ENCODE data around the gene MLKL. TPM values are rescaled to one million over a fixed set of nuclear protein-coding genes. Genes with fewer than 3 reads are reported as not detected.

The MLKL gene
- total RNA-seq, 1 experiment from 2014 or later: not detected

DNA sequence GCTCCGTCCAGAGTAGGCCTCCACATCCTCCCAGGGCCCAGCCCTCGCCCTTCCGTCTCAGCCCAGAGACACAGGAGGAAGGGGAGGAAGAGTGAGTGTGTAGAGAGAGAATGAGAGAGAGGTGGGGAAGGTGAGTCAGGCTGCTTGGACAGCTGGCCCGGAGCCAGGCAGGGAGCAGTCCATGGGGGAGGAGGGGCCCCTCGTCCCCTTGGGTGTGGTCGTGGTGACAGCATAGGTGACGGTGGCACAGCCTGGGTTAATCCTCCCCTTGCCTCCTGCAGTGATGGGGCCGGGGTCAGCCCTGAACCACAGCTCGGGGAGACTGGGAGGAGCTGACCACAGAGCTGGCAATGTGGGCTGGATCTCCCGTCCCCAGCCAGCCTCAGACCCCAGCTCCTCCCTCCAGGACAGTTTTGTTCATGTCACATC is 37.5 kb upstream of the MLKL start:
- DNase-seq: no peak
- Histone ChIP-seq H3K4me3 (no peak overlapping the region), H3K27ac (no peak overlapping the region), H3K36me3 (no peaks in the 10 kb centered on the region), H3K27me3 (no peaks in the 10 kb centered on the region), H3K9me3 (replicated peaks) (no peaks in the 10 kb centered on the region), H3K4me1 (peaks cover 5% of the 10 kb centered on the region; the same call in 1 of the 2 replicates)

DNA sequence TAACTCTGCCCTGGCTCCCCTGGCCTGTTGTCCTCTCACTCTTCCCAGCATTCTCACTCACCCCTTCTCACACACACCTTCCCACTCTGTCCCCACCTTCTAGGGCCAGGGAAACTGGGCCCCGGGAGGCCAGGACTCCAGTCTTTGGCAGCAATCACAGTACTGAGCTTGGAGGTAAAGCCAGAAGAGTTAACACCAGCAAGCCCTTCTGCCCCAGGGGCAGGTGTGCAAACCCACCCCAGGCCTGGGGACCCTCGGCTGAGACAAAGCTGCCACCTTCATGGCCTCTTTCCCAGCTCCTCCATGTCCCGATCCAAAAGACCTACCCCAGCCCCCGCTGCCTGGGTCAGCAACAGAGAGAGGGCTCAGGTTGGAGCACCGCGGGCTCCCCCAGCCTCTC is 36.9 kb upstream of the MLKL start:
- H3K9me3 ChIP-seq (replicated peaks): no peaks in the 10 kb centered on the region
- peaks cover 5% of the 10 kb centered on the region; the same call in 1 of the 2 replicates for H3K4me1 ChIP-seq
- no peak overlapping the region for H3K27ac ChIP-seq
- no peak overlapping the region for H3K4me3 ChIP-seq
- DNase-seq: no peak
- H3K27me3 ChIP-seq: no peaks in the 10 kb centered on the region
- no peaks in the 10 kb centered on the region for H3K36me3 ChIP-seq

DNA sequence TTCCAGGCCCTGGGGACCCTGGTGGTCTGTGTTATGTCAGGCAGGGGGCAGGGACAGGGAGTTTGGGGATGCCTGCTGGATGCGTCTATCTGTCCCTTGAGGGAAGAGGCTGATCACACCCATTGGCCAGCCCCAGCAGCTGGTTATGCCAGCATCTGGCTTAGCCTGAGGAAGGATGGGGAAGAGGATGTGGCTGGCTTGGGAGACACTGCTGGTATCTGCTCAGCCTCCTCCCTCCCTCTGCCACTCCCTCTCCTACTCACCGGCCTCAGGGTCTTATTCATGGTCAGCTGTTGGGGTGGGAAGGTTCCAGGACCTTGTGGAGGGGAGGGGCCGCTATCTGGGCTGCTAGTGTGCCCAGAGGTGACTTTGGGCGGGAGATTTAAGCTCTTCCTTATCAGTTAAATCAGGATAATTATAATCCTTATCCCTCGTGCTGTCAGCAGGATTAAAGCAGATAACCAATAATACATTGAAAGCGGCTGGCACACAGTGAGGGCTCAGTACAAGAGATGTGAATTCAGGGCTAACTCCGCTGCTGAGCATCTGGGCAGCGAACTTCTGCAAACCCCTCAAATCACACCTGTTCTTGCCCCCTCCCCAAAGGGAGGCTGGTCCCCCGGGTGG is 36.0 kb upstream of the MLKL start:
- no peak overlapping the region for H3K27ac ChIP-seq
- H3K4me3 ChIP-seq: no peak overlapping the region
- H3K9me3 ChIP-seq (replicated peaks): no peaks in the 10 kb centered on the region
- peaks cover 5% of the 10 kb centered on the region; the same call in 1 of the 2 replicates for H3K4me1 ChIP-seq
- no peaks in the 10 kb centered on the region for H3K36me3 ChIP-seq
- DNase-seq: peak; percentile 15 to 18
- no peaks in the 10 kb centered on the region for H3K27me3 ChIP-seq

DNA sequence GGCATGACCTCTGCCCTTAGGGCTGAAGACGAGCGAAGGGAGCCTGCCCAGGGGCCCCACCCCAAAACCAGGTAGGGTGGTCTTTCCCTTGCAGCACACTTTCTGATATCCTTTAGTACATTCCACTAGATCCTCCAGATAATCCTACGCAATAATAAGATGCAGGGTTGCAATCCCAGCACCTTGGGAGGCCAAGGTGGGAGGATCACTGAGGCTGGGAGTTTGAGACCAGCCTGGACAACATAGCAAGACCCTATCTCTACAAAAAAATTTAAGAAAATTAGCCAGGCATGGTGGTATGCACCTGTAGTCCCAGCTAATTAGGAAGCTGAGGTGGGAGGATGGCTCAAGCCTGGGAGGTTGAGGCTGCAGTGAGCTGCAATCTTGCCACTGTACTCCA is 34.9 kb upstream of the MLKL start:
- Histone ChIP-seq H3K4me1 (peaks cover 5% of the 10 kb centered on the region; the same call in 1 of the 2 replicates), H3K27ac (no peak overlapping the region), H3K9me3 (replicated peaks) (no peaks in the 10 kb centered on the region), H3K4me3 (no peak overlapping the region), H3K36me3 (no peaks in the 10 kb centered on the region), H3K27me3 (no peaks in the 10 kb centered on the region)
- DNase-seq: no peak

DNA sequence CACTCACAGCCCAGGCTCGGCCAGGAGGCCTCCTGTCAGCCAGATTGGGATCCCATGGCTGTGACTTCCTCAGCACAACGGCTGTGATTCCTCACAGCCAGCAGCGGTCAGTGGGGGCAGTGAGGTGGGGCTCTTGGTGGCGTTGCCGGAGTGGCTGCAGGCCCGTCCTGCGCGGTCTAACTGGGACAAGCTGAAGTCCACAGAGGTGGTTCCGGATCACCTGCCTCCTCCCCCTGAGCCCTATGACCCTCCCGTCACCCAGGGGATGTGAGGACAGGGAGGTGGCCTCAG is 34.4 kb upstream of the MLKL start:
- no peaks in the 10 kb centered on the region for H3K9me3 ChIP-seq (replicated peaks)
- no peak overlapping the region for H3K4me3 ChIP-seq
- no peaks in the 10 kb centered on the region for H3K36me3 ChIP-seq
- H3K27ac ChIP-seq: no peak overlapping the region
- peaks cover 5% of the 10 kb centered on the region; the same call in 1 of the 2 replicates for H3K4me1 ChIP-seq
- no peak for DNase-seq
- no peaks in the 10 kb centered on the region for H3K27me3 ChIP-seq

DNA sequence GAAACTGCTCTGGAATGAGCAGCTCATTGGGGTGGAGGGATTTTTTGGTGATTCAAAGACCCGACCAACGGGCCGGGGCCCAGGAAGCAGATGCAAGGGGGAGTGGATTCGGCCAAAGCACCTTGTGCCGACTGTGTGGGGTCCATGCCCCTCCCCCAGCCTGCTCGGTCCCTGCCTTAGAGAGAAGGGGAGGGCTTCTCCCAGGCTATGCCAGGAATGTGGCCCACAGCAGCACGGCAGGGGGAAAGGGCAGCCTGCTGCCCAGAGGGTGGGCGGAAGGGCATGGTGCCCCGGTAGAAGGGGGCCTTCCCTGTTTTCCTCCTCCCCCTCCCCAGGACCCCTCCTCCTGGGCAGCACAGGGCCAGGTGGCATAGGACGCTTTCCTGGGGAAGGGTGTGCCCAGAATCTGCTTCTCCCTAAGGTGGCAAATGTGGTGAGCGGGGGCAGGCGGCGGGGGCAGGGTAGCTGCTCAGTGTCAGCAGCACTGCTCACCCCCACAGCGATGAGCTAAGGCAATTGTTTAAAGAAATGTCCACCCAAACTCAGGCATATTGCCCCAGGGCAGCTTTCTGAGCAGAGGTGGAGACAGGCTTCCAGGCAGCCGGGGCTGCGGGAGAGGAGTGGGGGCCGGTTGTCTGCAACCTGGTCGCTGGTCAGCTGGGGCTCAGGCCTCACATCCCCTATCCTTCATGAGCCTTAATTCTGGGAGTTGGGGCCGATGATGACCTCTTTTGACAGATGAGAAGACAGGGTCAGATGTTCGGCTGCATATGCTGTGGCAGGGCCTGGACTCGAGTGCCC is 33.9 kb upstream of the MLKL start:
- no peaks in the 10 kb centered on the region for H3K9me3 ChIP-seq (replicated peaks)
- no peak overlapping the region for H3K27ac ChIP-seq
- no peaks in the 10 kb centered on the region for H3K36me3 ChIP-seq
- H3K27me3 ChIP-seq: no peaks in the 10 kb centered on the region
- no peak for DNase-seq
- H3K4me3 ChIP-seq: no peak overlapping the region
- H3K4me1 ChIP-seq: peaks cover 5% of the 10 kb centered on the region; the same call in 1 of the 2 replicates

DNA sequence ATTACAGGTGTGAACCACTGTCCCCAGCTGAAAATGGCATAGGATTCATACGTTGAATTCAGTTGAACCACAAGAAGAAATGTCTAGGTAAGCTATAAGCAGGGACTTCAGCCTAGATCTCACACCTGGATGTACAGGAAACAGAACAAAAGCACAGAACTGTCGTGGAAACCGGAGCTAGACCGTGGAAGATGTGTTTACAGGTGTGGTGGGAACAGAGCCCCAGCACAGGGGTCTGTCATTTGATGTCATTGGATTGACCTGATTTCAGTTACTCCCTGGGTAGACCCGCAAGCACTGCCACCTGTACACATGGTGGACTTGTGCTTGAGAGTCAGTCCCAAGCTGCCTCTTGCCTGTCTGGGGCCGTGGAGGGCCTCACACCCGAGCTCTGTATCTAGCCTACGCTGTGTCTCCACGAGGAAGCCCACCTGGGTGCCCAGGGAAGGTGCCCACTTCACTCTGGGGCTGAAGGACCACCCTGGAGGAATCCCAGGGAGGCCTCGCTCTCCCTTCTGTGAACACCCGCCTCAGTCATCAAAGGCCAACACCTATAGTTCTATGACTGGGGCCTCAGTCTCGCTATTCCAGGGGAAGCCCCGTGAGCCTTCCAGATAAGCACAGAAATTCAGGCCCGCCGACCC is 32.2 kb upstream of the MLKL start:
- H3K27ac ChIP-seq: no peak overlapping the region
- DNase-seq: no peak
- no peaks in the 10 kb centered on the region for H3K9me3 ChIP-seq (replicated peaks)
- H3K27me3 ChIP-seq: no peaks in the 10 kb centered on the region
- H3K4me3 ChIP-seq: no peak overlapping the region
- no peaks in the 10 kb centered on the region for H3K36me3 ChIP-seq
- H3K4me1 ChIP-seq: no peaks in the 10 kb centered on the region; the same call in 1 of the 2 replicates

DNA sequence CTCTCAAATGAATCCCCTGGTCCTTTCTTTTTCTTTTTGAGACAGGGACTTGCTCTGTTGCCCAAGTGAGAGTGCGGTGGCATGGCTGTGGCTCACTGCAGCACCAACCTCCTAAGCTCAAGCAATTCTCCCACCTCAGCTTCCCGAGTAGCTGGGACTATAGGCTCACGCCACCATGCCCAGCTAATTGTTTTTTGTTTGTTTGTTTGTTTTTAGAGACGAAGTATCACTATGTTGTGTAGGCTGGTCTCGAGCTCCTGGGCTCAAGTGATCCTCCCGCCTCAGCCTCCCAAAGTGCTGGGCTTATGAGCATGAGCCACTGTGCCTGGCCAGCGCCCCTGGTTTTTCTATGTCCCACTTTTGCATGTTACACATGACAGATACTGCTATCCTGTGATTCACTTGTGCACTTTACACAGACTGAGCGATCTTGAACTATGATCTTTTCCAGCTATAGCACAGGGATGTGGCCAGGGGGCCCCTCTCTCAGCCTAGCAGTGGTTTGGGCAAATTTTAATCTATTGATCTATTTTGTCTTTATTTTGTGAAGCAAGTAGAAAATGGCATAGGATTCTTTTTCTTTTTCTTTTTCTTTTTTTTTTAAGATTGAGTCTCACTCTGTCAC is 31.3 kb upstream of the MLKL start:
- no peaks in the 10 kb centered on the region for H3K36me3 ChIP-seq
- no peak for DNase-seq

DNA sequence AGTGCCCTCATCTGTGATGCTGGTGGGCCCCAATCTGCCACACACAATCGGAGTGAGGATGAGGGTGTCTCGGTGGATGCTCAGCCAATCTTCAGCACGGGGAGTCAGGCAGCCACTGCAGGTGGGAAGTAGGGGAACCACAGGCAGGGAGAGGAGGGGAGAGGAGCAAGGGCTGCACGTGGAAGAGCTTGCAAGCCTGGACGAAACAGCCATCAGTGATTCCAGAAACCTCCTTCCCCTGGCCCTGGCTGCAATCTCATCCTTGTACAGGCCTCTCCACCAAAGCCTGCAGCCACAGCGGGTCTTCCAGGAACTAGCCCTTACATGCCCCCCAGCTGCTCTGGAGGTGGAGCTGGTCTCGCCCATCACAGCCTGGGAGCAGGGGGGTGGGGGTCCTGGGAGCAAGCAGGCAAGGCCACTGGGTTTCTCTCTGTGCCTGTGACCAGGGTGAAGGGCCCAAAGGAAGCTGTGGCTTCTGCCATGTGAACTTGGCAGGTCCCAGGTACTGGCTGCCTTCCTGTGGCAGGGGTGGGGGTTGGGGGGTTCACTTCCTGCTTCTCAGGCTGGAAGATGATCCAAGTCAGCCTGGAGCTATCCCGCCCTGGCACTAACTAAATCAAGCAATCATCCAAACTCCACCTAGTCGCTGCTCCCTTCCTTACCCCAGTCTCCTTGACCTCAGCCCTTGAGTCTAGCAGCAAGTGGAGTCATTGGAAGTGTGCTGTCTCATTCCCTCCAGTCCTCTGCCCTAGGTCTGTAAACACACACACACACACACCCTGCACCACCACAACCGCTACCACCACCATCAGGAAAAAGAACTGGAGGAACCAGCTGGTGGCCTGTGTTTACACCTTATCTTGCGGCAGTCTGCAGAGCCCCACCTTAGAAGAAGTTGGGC is 29.4 kb upstream of the MLKL start:
- no peaks in the 10 kb centered on the region for H3K36me3 ChIP-seq
- DNase-seq: no peak
- no peak overlapping the region for H3K27ac ChIP-seq
- no peaks in the 10 kb centered on the region for H3K27me3 ChIP-seq
- H3K9me3 ChIP-seq (replicated peaks): no peaks in the 10 kb centered on the region
- no peak overlapping the region for H3K4me3 ChIP-seq
- no peaks in the 10 kb centered on the region for H3K4me1 ChIP-seq

More for the DNA sequence above, 31.3 kb upstream of the MLKL start:
- Histone ChIP-seq H3K4me3 (no peak overlapping the region), H3K4me1 (no peaks in the 10 kb centered on the region; the same call in 1 of the 2 replicates), H3K9me3 (replicated peaks) (no peaks in the 10 kb centered on the region), H3K27ac (no peak overlapping the region), H3K27me3 (no peaks in the 10 kb centered on the region)

DNA sequence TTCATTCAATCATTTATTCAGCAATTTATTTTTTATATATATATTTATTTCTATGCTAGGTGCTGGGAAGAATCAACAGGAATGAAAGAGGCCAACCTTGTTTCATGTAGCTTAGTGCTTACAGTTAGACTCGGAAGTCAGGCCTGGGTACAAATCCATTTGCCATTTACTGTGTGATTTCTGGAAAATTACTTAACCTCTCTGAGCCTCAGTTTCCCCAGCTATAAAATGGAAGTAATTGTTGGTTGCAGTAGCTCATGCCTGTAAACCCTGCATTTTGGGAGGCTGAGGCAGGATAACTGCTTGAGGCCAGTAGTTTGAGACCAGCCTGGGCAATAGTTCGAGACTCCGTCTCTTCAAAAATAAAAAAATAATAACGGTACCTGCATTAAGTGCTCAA is 27.2 kb upstream of the MLKL start:
- Histone ChIP-seq H3K27ac (no peak overlapping the region), H3K27me3 (no peaks in the 10 kb centered on the region), H3K36me3 (no peaks in the 10 kb centered on the region), H3K4me3 (no peak overlapping the region), H3K9me3 (replicated peaks) (no peaks in the 10 kb centered on the region), H3K4me1 (no peaks in the 10 kb centered on the region)
- no peak for DNase-seq

DNA sequence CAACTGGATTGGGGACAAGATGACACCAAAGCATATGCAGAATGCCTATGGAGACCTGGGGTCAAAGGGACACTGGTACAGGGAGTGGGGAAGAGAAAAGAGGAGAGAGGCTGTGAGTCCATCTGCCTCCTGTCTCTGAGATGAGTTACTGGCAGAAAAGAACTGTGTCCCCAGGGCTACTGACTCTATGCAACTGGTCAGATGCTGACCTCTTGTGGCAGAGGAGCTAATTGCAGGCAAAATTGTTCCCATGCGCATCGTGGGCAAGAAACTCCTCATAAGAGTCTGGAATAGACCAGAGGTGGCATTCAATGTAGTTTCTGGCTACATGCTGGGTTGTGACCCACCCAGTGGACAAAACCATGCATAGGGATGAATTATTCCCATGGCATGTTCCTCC is 26.1 kb upstream of the MLKL start:
- Histone ChIP-seq H3K9me3 (replicated peaks) (no peaks in the 10 kb centered on the region), H3K4me3 (no peak overlapping the region), H3K27ac (no peak overlapping the region), H3K4me1 (no peaks in the 10 kb centered on the region), H3K27me3 (no peaks in the 10 kb centered on the region), H3K36me3 (no peaks in the 10 kb centered on the region)
- DNase-seq: peak; percentile 17 to 59

DNA sequence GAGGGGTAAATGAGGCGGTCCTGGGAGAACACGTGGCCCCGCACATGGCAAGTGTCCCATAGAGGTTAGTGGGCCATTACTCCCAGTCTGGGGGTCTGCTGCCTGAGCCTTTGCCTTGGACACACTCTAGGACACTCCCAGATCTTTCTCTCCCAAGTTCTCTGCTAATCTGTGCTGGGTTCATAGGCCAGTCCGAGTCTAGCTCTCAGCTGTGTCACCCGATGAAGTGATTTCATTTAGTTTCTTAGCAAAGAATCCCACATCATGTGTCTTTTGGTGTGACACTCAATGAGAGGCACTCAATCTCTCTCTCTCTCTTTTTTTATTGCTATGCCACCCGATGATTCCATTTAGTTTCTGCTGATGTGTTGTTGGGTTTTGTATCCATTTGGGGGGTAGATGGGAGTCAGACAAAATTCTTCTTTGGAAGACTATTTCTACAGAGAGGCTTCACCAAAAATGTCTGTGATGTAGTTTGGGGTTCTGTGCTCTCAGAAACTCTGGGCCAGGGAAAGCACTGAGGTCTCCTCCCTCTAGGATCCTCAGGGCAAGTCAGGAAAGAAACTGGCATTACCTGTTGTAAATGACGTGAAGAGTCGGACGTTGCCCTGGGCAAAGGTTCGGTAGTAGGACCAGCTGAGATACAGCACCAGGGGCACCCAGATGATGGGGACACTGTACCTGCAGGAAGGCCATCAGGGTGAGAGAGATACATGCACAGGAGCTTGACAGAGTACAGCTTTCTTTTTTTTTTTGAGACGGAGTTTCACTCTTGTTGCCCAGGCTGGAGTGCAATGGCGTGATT is 25.2 kb upstream of the MLKL start:
- Histone ChIP-seq H3K36me3 (no peaks in the 10 kb centered on the region), H3K27me3 (no peaks in the 10 kb centered on the region), H3K4me3 (no peak overlapping the region), H3K4me1 (no peaks in the 10 kb centered on the region), H3K9me3 (replicated peaks) (no peaks in the 10 kb centered on the region), H3K27ac (no peak overlapping the region)
- no peak for DNase-seq

DNA sequence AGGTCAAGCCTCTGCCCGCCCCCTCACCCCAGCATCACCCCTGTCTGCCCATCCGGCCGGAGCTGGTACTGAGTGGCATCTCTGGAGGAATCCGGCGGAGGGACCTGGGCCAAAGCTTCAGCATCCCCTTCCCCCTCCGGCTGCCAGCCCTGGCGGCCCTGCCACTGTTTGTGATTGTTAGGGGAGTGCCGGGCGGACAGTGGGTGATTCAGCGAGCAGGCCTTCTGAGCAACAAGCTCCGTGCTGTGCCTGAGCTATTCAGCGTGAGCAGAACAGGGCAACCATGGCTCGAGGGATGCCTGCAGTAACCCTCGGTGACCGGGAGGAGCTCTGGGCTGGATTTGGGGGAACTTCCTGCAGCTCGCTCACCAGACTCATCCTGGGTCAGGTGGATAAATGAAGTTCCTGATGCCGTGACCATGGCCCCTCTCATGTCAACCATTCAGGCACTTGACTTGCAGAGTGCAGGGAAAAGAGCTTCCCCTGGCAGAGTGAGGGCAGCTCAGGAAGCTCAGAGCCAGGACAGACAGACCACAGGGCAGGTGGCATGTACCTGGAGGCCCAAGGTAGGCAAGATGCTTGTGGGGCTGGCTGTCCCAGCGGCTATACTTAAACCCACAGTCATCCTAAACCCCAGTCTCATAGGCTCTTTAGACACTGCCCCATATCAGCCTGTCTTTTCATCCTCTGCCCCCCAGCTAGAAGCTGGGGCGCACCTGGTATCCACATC is 24.3 kb upstream of the MLKL start:
- no peak overlapping the region for H3K27ac ChIP-seq
- no peaks in the 10 kb centered on the region for H3K36me3 ChIP-seq

More for the DNA sequence above, 24.3 kb upstream of the MLKL start:
- no peak for DNase-seq
- Histone ChIP-seq H3K27me3 (no peaks in the 10 kb centered on the region), H3K4me1 (no peaks in the 10 kb centered on the region), H3K9me3 (replicated peaks) (no peaks in the 10 kb centered on the region), H3K4me3 (no peak overlapping the region)

Measured in SJCRH30 (cell line).